ENCODE measurements around the gene MAP7D1.

DNA sequence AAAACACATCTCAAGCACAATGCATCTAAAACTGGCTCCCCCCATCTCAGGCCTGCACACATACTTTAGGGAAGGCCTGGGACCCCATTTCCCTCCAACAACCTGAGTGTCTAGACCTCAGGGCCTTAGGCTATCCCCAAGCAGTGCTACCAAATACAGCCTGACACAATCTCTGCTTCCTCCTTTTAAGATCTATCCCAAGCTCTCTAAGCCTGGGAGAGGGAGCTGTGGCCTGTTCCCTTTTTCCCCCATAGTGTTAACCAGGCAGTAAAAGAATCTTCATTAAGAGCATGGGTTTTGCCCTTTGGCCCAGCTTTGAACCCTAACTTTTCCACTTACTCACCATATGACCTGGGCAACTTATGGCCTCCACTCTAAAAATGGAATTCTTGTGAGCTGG lies 20.2 kb upstream of the MAP7D1 start:
- TF ChIP-seq POLR2AphosphoS5 (IDR thresholded peaks at IDR 0.05; ENCODE audit: low read depth, low read length) (no peak), TAF1 (IDR thresholded peaks at IDR 0.05; ENCODE audit: borderline replicate concordance, insufficient read depth, low read length) (no peak), SIN3A (IDR thresholded peaks at IDR 0.05; ENCODE audit: borderline replicate concordance, insufficient read depth, low read length) (no peak), FOXP2 (optimal IDR thresholded peaks at IDR 0.05; ENCODE audit: borderline replicate concordance, extremely low read depth, extremely low read length, insufficient read depth) (no peak)

Data from PFSK-1 (cell line).